Testis (tissue), 2 donors: Measurements from ENCODE around the gene DAG1.

Source experiments
- CTCF ChIP-seq, 3 experiments: fragments of 450-650 bp in 2 of 3; fragments of 200-600 bp in 1 of 3; sonication (generic) in 1 of 3; IDR thresholded peaks; one replicate each; pipeline ENCODE4 v1.5.1; 2016 to 2019; ENCODE audit warnings: antibody characterized with exemption in 3 of 3, mild to moderate bottlenecking in 2 of 3, moderate library complexity in 1 of 3
- POLR2A ChIP-seq: fragments of 450-650 bp; IDR thresholded peaks from one replicate; pipeline ENCODE4 v1.6.1; 2017; ENCODE audit warnings: antibody characterized with exemption, mild to moderate bottlenecking, moderate library complexity

- no peak for TF ChIP-seq CTCF (IDR thresholded peaks at IDR 0.05)
- no peak for TF ChIP-seq POLR2A
Observed at GRCh38 chr3:49484471-49484870, 14.4 kb downstream of the DAG1 start.
